Measurements from ENCODE around the gene BID. TPM values are rescaled to one million over a fixed set of nuclear protein-coding genes. Genes with fewer than 3 reads are reported as not detected.

BID gene
- total RNA-seq, 1 donor from 2014 or later, result 41.5 TPM

GRCh38 chr22:17814830-17815229 is 40.6 kb upstream of the BID start:
- TF ChIP-seq CTCF (IDR thresholded peaks at IDR 0.05; ENCODE audit: insufficient read depth, low read length, poor library complexity, severe bottlenecking), result no peak
- no peak for DNase-seq (ENCODE audit: low read depth)
- no peak overlapping the region for H3K4me3 ChIP-seq (ENCODE audit: low read depth, low read length)
- peaks cover 7% of the 10 kb centered on the region for H3K36me3 ChIP-seq (ENCODE audit: control insufficient read depth, insufficient read depth, low read length)
- no peaks in the 10 kb centered on the region for H3K27me3 ChIP-seq (ENCODE audit: control insufficient read depth, insufficient read depth, low read length)

- H3K36me3 ChIP-seq (ENCODE audit: control insufficient read depth, insufficient read depth, low read length), result peaks cover 7% of the 10 kb centered on the region
- H3K27me3 ChIP-seq (ENCODE audit: control insufficient read depth, insufficient read depth, low read length), result no peaks in the 10 kb centered on the region
- no peak for TF ChIP-seq CTCF (IDR thresholded peaks at IDR 0.05; ENCODE audit: insufficient read depth, low read length, poor library complexity, severe bottlenecking)
- H3K4me3 ChIP-seq (ENCODE audit: low read depth, low read length), result no peak overlapping the region
- no peak for DNase-seq (ENCODE audit: low read depth)
Observed at GRCh38 chr22:17814084-17814483, 39.8 kb upstream of the BID start.

DNA sequence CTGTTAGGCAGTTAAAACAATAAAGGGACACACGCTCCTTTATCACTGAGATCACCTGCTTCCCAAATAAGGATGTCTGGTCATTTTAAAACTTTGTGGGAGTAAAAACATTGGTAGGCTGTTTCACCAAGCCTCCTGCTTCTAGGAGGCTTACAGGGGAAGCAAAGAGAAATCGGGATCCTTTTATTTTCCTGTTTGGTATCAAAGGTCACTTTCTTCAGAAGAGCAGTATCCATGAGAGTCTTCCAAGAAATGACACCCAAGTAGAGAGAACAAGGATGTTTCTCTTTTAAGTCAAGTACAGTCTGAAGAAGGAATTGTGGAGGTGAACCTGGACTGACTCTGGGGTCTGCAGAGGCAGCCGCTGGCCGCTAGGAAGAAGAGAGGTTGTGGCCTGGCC is 36.9 kb upstream of the BID start:
- no peak overlapping the region for H3K4me3 ChIP-seq (ENCODE audit: low read depth, low read length)
- H3K27me3 ChIP-seq (ENCODE audit: control insufficient read depth, insufficient read depth, low read length), result no peaks in the 10 kb centered on the region
- no peak for TF ChIP-seq CTCF (IDR thresholded peaks at IDR 0.05; ENCODE audit: insufficient read depth, low read length, poor library complexity, severe bottlenecking)
- no peak for DNase-seq (ENCODE audit: low read depth)
- peaks cover 4% of the 10 kb centered on the region for H3K36me3 ChIP-seq (ENCODE audit: control insufficient read depth, insufficient read depth, low read length)

GRCh38 chr22:17810570-17811116 is 36.4 kb upstream of the BID start:
- TF ChIP-seq CTCF (IDR thresholded peaks at IDR 0.05; ENCODE audit: insufficient read depth, low read length, poor library complexity, severe bottlenecking), result no peak
- no peak overlapping the region for H3K4me3 ChIP-seq (ENCODE audit: low read depth, low read length)
- DNase-seq (ENCODE audit: low read depth), result no peak
- H3K36me3 ChIP-seq (ENCODE audit: control insufficient read depth, insufficient read depth, low read length), result peaks cover 1% of the 10 kb centered on the region
- H3K27me3 ChIP-seq (ENCODE audit: control insufficient read depth, insufficient read depth, low read length), result no peaks in the 10 kb centered on the region

DNA sequence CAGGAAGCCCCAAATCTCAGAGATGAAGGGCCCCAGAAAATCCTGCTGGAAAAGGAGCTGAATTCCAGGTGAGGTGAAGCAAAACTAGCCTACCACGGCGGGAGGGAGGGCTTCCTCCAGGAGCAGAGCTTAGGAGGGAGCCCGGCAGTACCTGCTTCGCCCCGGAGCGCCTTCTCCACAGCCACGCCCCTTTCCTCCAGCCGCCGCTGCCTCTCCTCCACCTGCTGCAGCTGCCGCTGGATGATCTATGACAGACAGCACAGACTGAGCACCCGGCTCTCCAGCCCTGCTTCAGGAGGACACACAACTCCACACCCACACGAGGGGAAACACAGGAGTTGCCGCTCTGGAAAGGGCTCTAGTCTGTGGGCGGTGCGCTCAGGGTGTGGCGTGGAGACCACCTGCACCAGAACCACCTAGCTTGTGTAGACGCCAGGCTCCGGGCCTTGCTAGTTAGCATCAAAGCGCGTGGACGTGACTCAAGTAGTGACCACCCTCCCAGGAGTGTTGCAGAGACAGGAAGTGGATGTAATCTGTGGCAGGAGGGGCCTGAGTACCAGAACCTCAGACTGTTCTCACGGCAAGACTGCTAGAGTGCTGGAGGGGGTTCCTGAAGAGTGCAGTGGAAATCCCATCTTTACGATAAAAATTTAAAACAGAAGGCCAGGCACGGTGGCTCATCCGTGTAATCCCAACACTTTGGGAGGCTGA is 34.6 kb upstream of the BID start:
- no peak for TF ChIP-seq CTCF (IDR thresholded peaks at IDR 0.05; ENCODE audit: insufficient read depth, low read length, poor library complexity, severe bottlenecking)
- no peaks in the 10 kb centered on the region for H3K27me3 ChIP-seq (ENCODE audit: control insufficient read depth, insufficient read depth, low read length)
- peaks cover 3% of the 10 kb centered on the region for H3K36me3 ChIP-seq (ENCODE audit: control insufficient read depth, insufficient read depth, low read length)
- no peak for DNase-seq (ENCODE audit: low read depth)
- H3K4me3 ChIP-seq (ENCODE audit: low read depth, low read length), result no peak overlapping the region

All from kidney epithelial cell (primary cell).